Kidney (tissue), 14 donors: ENCODE measurements around the gene CACNB2. TPM values are rescaled to one million over a fixed set of nuclear protein-coding genes. Genes with fewer than 3 reads are reported as not detected.
"Not testable (repeated sequence)": the region's sequence is repeated elsewhere in the genome, so short reads cannot be mapped to it uniquely, and the experiment has no call there.

Source experiments
- DNase-seq, 5 donors: peaks; one replicate each; pipeline ENCODE4 v3.0.0-alpha.2; 2013 to 2020
- FAIRE-seq: peaks from 2 replicates; lab custom pipeline; 2012; peaks lifted over from hg19 to GRCh38; lab: Jason Lieb, UNC
- H3K27ac ChIP-seq, 2 donors: one replicate each; pipeline ENCODE4 v1.7.0; 2013; ENCODE audit warnings: low read depth in 2 of 2, low read length in 2 of 2, inconsistent platforms in 1 of 2
- H3K27me3 ChIP-seq: one replicate; pipeline ENCODE4 v1.7.1; 2013; ENCODE audit warnings: low read length, inconsistent platforms; ENCODE audit not compliant: control insufficient read depth, insufficient read depth
- H3K36me3 ChIP-seq, 3 donors: one replicate each; pipeline versions ENCODE4 v1.7.0 to v1.7.1; 2013; ENCODE audit warnings: low read length in 3 of 3, control low read depth in 1 of 3, inconsistent platforms in 1 of 3; ENCODE audit not compliant: insufficient read depth in 3 of 3, control insufficient read depth in 2 of 3
- H3K4me1 ChIP-seq, 3 donors: one replicate each; pipeline versions ENCODE4 v1.7.0 to v1.7.1; 2013; ENCODE audit warnings: low read length in 3 of 3, inconsistent platforms in 1 of 3, low read depth in 1 of 3; ENCODE audit not compliant: control insufficient read depth in 2 of 3, insufficient read depth in 2 of 3
- H3K4me3 ChIP-seq, 3 donors: one replicate each; pipeline versions ENCODE4 v1.7.0 to v1.8.1; 2013; ENCODE audit warnings: low read length in 3 of 3, control low read depth in 1 of 3, inconsistent platforms in 1 of 3
- H3K9ac ChIP-seq, 3 donors: one replicate each; pipeline versions ENCODE4 v1.7.0 to v1.7.1; 2013; ENCODE audit warnings: low read length in 3 of 3, control low read depth in 1 of 3, inconsistent platforms in 1 of 3
- H3K9me3 ChIP-seq, 3 donors: one replicate each; pipeline versions ENCODE4 v1.7.0 to v1.7.1; 2013; ENCODE audit warnings: low read length in 3 of 3, control low read depth in 1 of 3, inconsistent platforms in 1 of 3; ENCODE audit not compliant: control insufficient read depth in 2 of 3, insufficient read depth in 1 of 3
- CTCF ChIP-seq: IDR thresholded peaks from 3 replicates; pipeline ENCODE4 v1.5.1; 2012; ENCODE audit warnings: mild to moderate bottlenecking, moderate library complexity, borderline replicate concordance; ENCODE audit not compliant: insufficient read depth; ENCODE audit errors: extremely low read depth
- intact Hi-C: fragments of 100-400 bp; cut with DNase I; formaldehyde crosslinking; loops from one replicate; pipeline ENCODE4 v1.11.1; 2022
- polyA plus RNA-seq: library from polyadenylated mRNA; stranded (reverse); fragments of 350-450 nt; fragmentation: Illumina TruSeq; extraction: RNeasy Lipid Tissue Mini Kit (QIAGEN cat#74804); gene quantifications from one replicate; pipeline ENCODE4 v1.2.3, GENCODE V29; 2014; ENCODE audit warnings: low read depth, low replicate concordance; ENCODE audit not compliant: insufficient read depth
- total RNA-seq: library from RNA; stranded (reverse); fragmentation: NEBNext Ultra II Directional; extraction: Animal tissue kit (Norgen Biotek cat#: 25700); gene quantifications from one replicate; pipeline ENCODE4 v1.2.1, GENCODE V29; 2021
- donor health status: control.
- donor health status: control.
- donor health status: control.
- donor health status: control.
- donor health status: control.
- donor health status: DM: yes; HTN: yes; CAD: no.
- donor health status: Normal renal cell carcinoma (clear cell type).

The CACNB2 gene
- total and polyA plus RNA-seq, 2 donors from 2014 or later: 2.8 TPM

DNA sequence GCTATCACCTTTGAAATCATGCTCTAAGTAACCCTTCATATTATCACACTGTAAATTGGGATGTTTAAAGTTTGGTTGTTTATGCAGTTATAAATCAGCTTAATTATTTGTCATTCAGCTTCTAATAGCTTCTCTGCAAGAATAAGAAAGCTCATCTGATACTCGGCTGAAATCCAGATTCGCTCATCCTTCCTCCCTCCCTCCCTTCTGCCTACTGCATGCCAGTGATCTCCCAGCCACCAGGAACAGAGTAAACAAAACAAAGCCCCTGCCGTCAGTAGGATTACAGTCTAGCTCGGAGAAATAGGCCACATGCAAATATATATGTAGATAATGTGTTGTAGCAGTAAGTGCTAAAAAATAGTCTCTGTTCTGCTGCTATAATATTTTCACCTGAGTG lies 299.4 kb downstream of the CACNB2 start:
- DNase-seq (no peak), FAIRE-seq (no peak)
- Histone ChIP-seq H3K4me3 (no peak overlapping the region), H3K4me1 (no peaks in the 10 kb centered on the region), H3K27me3 (no peaks in the 10 kb centered on the region), H3K9me3 (no peaks in the 10 kb centered on the region), H3K27ac (no peak overlapping the region), H3K36me3 (no peaks in the 10 kb centered on the region), H3K9ac (no peak overlapping the region)
- no peak for TF ChIP-seq CTCF
- intact Hi-C loops: no loop called here

- intact Hi-C loops, H3K4me3 ChIP-seq, H3K9ac ChIP-seq, H3K27me3 ChIP-seq, H3K36me3 ChIP-seq, DNase-seq, H3K27ac ChIP-seq, H3K4me1 ChIP-seq, FAIRE-seq, H3K9me3 ChIP-seq: not testable (repeated sequence)
These were observed 305.4 kb downstream of the CACNB2 start for GRCh38 chr10:18445635-18446034.

GRCh38 chr10:18446205-18446604 lies 306.0 kb downstream of the CACNB2 start:
- no peaks in the 10 kb centered on the region for H3K9me3 ChIP-seq
- no peaks in the 10 kb centered on the region for H3K27me3 ChIP-seq
- no peak for DNase-seq
- no peak for FAIRE-seq
- intact Hi-C loops: no loop called here
- no peak for TF ChIP-seq CTCF
- H3K4me3 ChIP-seq: no peak overlapping the region
- H3K27ac ChIP-seq: no peak overlapping the region
- no peak overlapping the region for H3K9ac ChIP-seq
- H3K36me3 ChIP-seq: no peaks in the 10 kb centered on the region
- no peaks in the 10 kb centered on the region for H3K4me1 ChIP-seq

- no peaks in the 10 kb centered on the region for H3K9me3 ChIP-seq
- intact Hi-C loops: no loop called here
- no peak for TF ChIP-seq CTCF
- H3K4me3 ChIP-seq: no peak overlapping the region
- H3K27ac ChIP-seq: no peak overlapping the region
- H3K9ac ChIP-seq: no peak overlapping the region
- FAIRE-seq: no peak
- DNase-seq: no peak
- no peaks in the 10 kb centered on the region for H3K36me3 ChIP-seq
- H3K27me3 ChIP-seq: no peaks in the 10 kb centered on the region
- no peaks in the 10 kb centered on the region for H3K4me1 ChIP-seq
These were observed 309.4 kb downstream of the CACNB2 start for GRCh38 chr10:18449611-18450026.
